Hepatocyte (in vitro differentiated cells): Measurements from ENCODE around the gene ABHD3.

Experiments used
- EZH2 ChIP-seq: fragments of 200-600 bp; sonication (generic); IDR thresholded peaks from 2 replicates; pipeline ENCODE4 v1.6.1; 2016; ENCODE audit warnings: antibody characterized with exemption, mild to moderate bottlenecking, borderline replicate concordance
- TF ChIP-seq, protein P1 (sequence below): fragments of 200-600 bp; sonication (generic); IDR thresholded peaks from 2 replicates; pipeline ENCODE4 v1.5.1; 2016; ENCODE audit warnings: antibody characterized with exemption, mild to moderate bottlenecking; ENCODE audit not compliant: poor library complexity

DNA sequence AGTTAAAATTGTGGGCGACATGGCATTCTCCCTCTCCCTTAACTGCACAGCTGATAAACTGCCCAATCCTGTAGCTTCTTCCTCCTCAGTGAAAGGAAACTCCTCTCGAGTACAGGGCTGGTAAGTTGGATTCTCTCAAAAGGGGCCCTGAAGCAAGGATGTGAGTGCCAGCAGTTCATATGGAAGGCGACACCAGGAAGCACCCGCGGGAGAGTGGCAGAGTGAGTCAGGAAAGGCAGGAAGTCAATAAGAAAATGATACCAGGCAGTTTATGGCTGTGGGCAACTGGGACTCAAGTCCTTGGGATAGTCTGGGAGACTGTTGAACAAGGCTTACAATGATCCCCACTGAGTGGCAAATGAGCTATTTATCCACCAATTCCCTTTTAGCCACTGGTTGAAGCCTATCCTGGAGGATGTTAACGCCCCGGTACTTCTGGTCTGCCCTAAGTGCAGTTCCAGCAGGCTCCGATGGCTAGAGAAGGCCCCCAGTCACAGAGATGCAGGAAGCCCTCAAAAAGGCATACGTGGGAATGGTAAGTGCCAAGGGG, 34.8 kb downstream of the ABHD3 start:
- TF ChIP-seq, protein P1, sequence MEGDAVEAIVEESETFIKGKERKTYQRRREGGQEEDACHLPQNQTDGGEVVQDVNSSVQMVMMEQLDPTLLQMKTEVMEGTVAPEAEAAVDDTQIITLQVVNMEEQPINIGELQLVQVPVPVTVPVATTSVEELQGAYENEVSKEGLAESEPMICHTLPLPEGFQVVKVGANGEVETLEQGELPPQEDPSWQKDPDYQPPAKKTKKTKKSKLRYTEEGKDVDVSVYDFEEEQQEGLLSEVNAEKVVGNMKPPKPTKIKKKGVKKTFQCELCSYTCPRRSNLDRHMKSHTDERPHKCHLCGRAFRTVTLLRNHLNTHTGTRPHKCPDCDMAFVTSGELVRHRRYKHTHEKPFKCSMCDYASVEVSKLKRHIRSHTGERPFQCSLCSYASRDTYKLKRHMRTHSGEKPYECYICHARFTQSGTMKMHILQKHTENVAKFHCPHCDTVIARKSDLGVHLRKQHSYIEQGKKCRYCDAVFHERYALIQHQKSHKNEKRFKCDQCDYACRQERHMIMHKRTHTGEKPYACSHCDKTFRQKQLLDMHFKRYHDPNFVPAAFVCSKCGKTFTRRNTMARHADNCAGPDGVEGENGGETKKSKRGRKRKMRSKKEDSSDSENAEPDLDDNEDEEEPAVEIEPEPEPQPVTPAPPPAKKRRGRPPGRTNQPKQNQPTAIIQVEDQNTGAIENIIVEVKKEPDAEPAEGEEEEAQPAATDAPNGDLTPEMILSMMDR, result no peak
- TF ChIP-seq EZH2, result no peak
